Measurements from ENCODE around the gene EMC10.

- no peak for TF ChIP-seq CTCF (IDR thresholded peaks at IDR 0.05)
- TF ChIP-seq POLR2A (IDR thresholded peaks at IDR 0.05): no peak
These were observed 1.2 kb upstream of the EMC10 start for GRCh38 chr19:50475101-50475568.

All from stomach (tissue), 4 donors.